ENCODE data around the gene CDKN2D.

The CDKN2D gene

GRCh38 chr19:10525636-10526035 lies 43.1 kb downstream of the CDKN2D start:
- no peak for TF ChIP-seq ZNF274 (IDR thresholded peaks at IDR 0.05; ENCODE audit: low read depth, low read length)
- H3K4me3 ChIP-seq (ENCODE audit: low read length): no peak overlapping the region

- TF ChIP-seq ZNF274 (IDR thresholded peaks at IDR 0.05; ENCODE audit: low read depth, low read length): no peak
- no peak overlapping the region for H3K4me3 ChIP-seq (ENCODE audit: low read length)
These were observed 45.6 kb downstream of the CDKN2D start for GRCh38 chr19:10523135-10523636.

DNA sequence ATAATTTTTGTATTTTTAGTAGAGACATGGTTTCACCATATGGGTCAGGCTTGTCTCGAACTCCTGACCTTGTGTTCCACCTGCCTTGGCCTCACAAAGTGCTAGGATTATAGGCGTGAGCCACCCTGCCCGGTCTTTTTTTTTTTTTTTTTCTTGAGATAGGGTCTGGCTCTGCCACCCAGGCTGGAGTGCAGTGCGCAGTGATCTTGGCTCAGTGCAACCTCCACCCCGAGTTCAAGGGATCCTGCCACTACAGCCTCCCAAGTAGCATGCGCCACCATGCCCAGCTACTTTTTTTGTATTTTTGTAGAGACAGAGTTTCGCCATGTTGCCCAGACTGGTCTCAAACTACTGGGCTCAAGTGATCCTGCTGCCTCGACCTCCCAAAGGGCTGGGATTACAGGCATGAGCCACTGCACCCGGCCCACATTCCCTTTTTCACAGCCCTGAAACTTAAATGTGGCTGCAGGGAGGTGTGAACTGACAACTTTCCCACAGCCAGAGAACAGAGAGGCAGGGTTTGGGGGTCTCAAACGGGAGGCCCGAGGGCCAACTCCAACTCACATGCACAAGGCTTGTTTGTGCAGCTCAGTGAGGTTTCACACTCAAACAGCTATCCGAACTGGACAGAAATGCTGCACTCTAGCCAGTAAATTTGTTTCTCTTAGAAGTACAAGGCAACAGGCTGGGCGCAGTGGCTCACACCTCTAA lies 47.2 kb downstream of the CDKN2D start:
- H3K4me3 ChIP-seq (ENCODE audit: low read length): no peak overlapping the region
- no peak for TF ChIP-seq ZNF274 (IDR thresholded peaks at IDR 0.05; ENCODE audit: low read depth, low read length)

DNA sequence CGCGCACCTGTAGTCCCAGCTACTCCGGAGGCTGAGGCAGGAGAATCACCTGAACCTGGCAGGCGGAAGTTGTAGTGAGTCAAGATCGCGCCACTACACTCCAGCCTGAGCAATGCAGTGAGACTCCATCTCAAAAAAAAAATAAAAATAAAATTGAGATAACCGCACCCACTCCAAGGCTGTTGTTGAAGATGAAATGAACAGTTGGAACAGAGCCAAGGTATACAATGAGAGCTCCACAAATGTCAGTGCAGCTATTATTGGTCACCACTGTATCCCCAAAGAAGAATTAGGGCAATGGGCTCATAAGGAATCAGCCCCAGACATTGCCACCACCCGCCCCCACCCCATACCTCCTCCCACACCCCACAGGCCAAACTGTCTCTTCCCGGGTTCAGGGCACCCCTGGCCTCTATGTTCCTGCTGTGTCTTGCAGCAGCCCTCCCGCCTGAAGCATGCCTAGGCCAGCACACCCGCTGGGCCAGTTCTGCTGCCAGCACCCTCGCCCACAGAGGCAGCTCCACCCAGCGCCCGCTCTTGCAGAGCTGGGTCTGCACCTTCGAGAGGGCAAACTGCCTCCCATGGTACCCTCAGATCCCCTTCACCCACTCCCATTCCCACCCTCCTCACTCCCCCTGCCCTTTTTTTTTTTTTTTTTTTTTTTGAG lies 48.0 kb downstream of the CDKN2D start:
- no peak for TF ChIP-seq ZNF274 (IDR thresholded peaks at IDR 0.05; ENCODE audit: low read depth, low read length)
- H3K4me3 ChIP-seq (ENCODE audit: low read length): no peak overlapping the region

GRCh38 chr19:10519421-10519820 lies 49.4 kb downstream of the CDKN2D start:
- no peak for TF ChIP-seq ZNF274 (IDR thresholded peaks at IDR 0.05; ENCODE audit: low read depth, low read length)
- no peak overlapping the region for H3K4me3 ChIP-seq (ENCODE audit: low read length)

GRCh38 chr19:10518444-10519361 lies 50.1 kb downstream of the CDKN2D start:
- H3K4me3 ChIP-seq (ENCODE audit: low read length): no peak overlapping the region
- no peak for TF ChIP-seq ZNF274 (IDR thresholded peaks at IDR 0.05; ENCODE audit: low read depth, low read length)

- no peak for TF ChIP-seq ZNF274 (IDR thresholded peaks at IDR 0.05; ENCODE audit: low read depth, low read length)
- no peak overlapping the region for H3K4me3 ChIP-seq (ENCODE audit: low read length)
These were observed 50.9 kb downstream of the CDKN2D start for GRCh38 chr19:10517760-10518443.

GRCh38 chr19:10517361-10517759 lies 51.4 kb downstream of the CDKN2D start, which contains the start of gene S1PR5:
TSS of gene S1PR5 (minus strand) at chr19:10517447. CDS start at chr19:10515011, 2,436 bp downstream.
- no peak within 1 kb of the TSS for H3K4me3 ChIP-seq (ENCODE audit: low read length)
- no peak for TF ChIP-seq ZNF274 (IDR thresholded peaks at IDR 0.05; ENCODE audit: low read depth, low read length)

DNA sequence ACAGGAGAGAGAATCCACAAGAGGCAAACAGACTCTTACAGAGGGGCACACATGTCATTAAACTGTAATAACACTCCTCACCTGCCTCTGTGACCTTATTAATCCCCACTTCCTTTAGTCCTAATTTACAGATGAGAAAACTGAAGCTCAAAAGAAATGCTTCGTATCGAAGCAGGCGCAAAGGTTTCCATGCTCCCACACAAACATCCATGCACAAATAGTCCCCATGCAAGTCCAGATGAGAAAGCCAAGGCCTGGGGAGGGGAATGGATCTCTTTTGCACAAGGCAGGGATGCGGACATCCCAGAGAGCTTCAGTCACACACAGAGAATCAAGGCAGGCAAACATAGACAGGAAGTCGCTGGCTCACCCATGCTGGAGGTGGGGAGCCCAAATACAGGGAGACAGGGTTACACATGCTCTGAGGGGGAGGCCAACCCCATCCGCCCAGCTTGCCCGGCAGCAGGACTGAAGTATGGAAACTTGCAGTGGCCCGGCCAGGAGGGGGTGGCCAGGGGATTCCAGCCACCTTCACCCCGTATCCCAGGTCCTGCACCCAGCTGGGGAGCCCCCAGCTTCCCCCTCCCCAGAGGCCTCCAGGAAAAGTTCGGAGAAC lies 52.0 kb downstream of the CDKN2D start:
- H3K4me3 ChIP-seq (ENCODE audit: low read length): no peak overlapping the region
- TF ChIP-seq ZNF274 (IDR thresholded peaks at IDR 0.05; ENCODE audit: low read depth, low read length): no peak
